H1 (cell line): ENCODE data around the gene TNFRSF11A. TPM values are rescaled to one million over a fixed set of nuclear protein-coding genes. Genes with fewer than 3 reads are reported as not detected.

Experiments
- CTCF ChIA-PET: fragments of 300-600 bp; sonication (Branson Sonifier 250); formaldehyde crosslinking; loops from one replicate; lab custom pipeline; 2021; ENCODE audit not compliant: partially characterized antibody; lab: Charles Lee
- POLR2A ChIA-PET: fragments of 300-600 bp; sonication (Branson Sonifier 250); formaldehyde crosslinking; loops from one replicate; lab custom pipeline; 2021; ENCODE audit warnings: inconsistent platforms; ENCODE audit not compliant: partially characterized antibody; lab: Charles Lee
- DNase-seq, 2 experiments: peaks; one replicate each; pipeline versions ENCODE4 v3.0.0 to v3.0.0-alpha.2; 2010 to 2022; ENCODE audit warnings: low spot score in 2 of 2, low read depth in 1 of 2, mixed read lengths in 1 of 2
- FAIRE-seq: peaks from 2 replicates; lab custom pipeline; 2011; peaks lifted over from hg19 to GRCh38; lab: Jason Lieb, UNC
- H2AFZ ChIP-seq: 2 replicates; pipeline ENCODE4 v1.8.1; 2012; ENCODE audit warnings: low read length, inconsistent platforms
- H2AK5ac ChIP-seq: 2 replicates; pipeline ENCODE4 v1.6.1; 2013; ENCODE audit warnings: low read depth, low read length
- H2BK120ac ChIP-seq: replicated peaks from 2 replicates; pipeline ENCODE3; 2013; ENCODE audit warnings: low read depth, low read length, inconsistent platforms
- H2BK12ac ChIP-seq: 2 replicates; pipeline ENCODE4 v1.6.1; 2013; ENCODE audit warnings: low read depth, low read length
- H2BK15ac ChIP-seq: 2 replicates; pipeline ENCODE4 v1.6.1; 2013; ENCODE audit warnings: low read length
- H2BK20ac ChIP-seq: 2 replicates; pipeline ENCODE4 v1.6.1; 2013; ENCODE audit warnings: low read length
- H2BK5ac ChIP-seq: 2 replicates; pipeline ENCODE4 v1.6.1; 2013; ENCODE audit warnings: low read depth, low read length
- H3K14ac ChIP-seq: 2 replicates; pipeline ENCODE4 v1.6.1; 2013; ENCODE audit warnings: inconsistent platforms; ENCODE audit not compliant: insufficient read length
- H3K18ac ChIP-seq: 2 replicates; pipeline ENCODE4 v1.6.1; 2013; ENCODE audit warnings: low read length; ENCODE audit errors: extremely low read depth
- H3K23ac ChIP-seq: 2 replicates; pipeline ENCODE4 v1.6.1; 2013; ENCODE audit warnings: inconsistent platforms; ENCODE audit not compliant: insufficient read length
- H3K23me2 ChIP-seq: 2 replicates; pipeline ENCODE4 v1.6.1; 2013; ENCODE audit warnings: low read depth, low read length
- H3K27ac ChIP-seq: 2 replicates; pipeline ENCODE4 v1.6.1; 2011; ENCODE audit warnings: low read depth, low read length, inconsistent platforms
- H3K27me3 ChIP-seq, 4 experiments: replicated peaks in 1 of 4; 1 replicate in 1 of 4; 2 replicates in 3 of 4; pipeline versions ENCODE4 v1.6.1 to v1.8.1; 2011 to 2013; ENCODE audit warnings: low read length in 3 of 4, mild to moderate bottlenecking in 3 of 4, inconsistent platforms in 2 of 4, mixed read lengths in 2 of 4, moderate library complexity in 1 of 4; ENCODE audit not compliant: control insufficient read depth in 3 of 4, insufficient read depth in 3 of 4; ENCODE audit errors: extremely low read depth in 1 of 4
- H3K36me3 ChIP-seq, 4 experiments: 2 replicates each; pipeline versions ENCODE4 v1.6.1 to v1.8.1; 2011 to 2013; ENCODE audit warnings: mild to moderate bottlenecking in 4 of 4, low read length in 3 of 4, moderate library complexity in 2 of 4, control low read depth in 1 of 4, inconsistent platforms in 1 of 4; ENCODE audit not compliant: insufficient read depth in 4 of 4, control insufficient read depth in 2 of 4
- H3K4ac ChIP-seq: replicated peaks from 2 replicates; pipeline ENCODE3; 2013; ENCODE audit warnings: low read length, low read depth, mixed read lengths, inconsistent platforms; ENCODE audit not compliant: insufficient read length
- H3K4me1 ChIP-seq, 4 experiments: replicated peaks in 1 of 4; 1 replicate in 1 of 4; 2 replicates in 3 of 4; pipeline versions ENCODE4 v1.6.1 to v1.8.1; 2011 to 2013; ENCODE audit warnings: low read length in 3 of 4, inconsistent platforms in 2 of 4, mixed read lengths in 1 of 4; ENCODE audit not compliant: insufficient read depth in 4 of 4, control insufficient read depth in 3 of 4
- H3K4me2 ChIP-seq, 2 experiments: 2 replicates each; pipeline versions ENCODE4 v1.6.1 to v1.8.1; 2011 to 2013; ENCODE audit warnings: low read depth in 2 of 2, low read length in 2 of 2, control low read depth in 1 of 2, inconsistent platforms in 1 of 2, mild to moderate bottlenecking in 1 of 2; ENCODE audit not compliant: insufficient read depth in 1 of 2
- H3K4me3 ChIP-seq, 4 experiments: fragments of 200-600, 300-600 bp in 1 of 4; sonication (generic), shearing (Covaris generic), sonication (Bioruptor Twin) in 1 of 4; 2 replicates each; pipeline versions ENCODE4 v1.5.1 to v1.8.1; 2011 to 2016; ENCODE audit warnings: low read length in 4 of 4, low read depth in 3 of 4, control low read depth in 2 of 4, inconsistent platforms in 2 of 4, mild to moderate bottlenecking in 2 of 4, mixed read lengths in 1 of 4, moderate library complexity in 1 of 4; ENCODE audit not compliant: insufficient read depth in 2 of 4; ENCODE audit errors: extremely low read depth in 1 of 4
- H3K56ac ChIP-seq: replicated peaks from 2 replicates; pipeline ENCODE3; 2013; ENCODE audit warnings: low read depth, mild to moderate bottlenecking, mixed read lengths, low read length, inconsistent platforms; ENCODE audit not compliant: insufficient read length
- H3K79me1 ChIP-seq: 2 replicates; pipeline ENCODE4 v1.6.1; 2013; ENCODE audit warnings: low read depth, low read length, control low read depth
- H3K79me2 ChIP-seq, 2 experiments: 2 replicates each; pipeline versions ENCODE4 v1.6.1 to v1.8.1; 2012 to 2013; ENCODE audit warnings: low read length in 2 of 2, mild to moderate bottlenecking in 2 of 2, inconsistent platforms in 1 of 2; ENCODE audit not compliant: insufficient read depth in 2 of 2, control insufficient read depth in 1 of 2
- H3K9ac ChIP-seq, 4 experiments: replicated peaks in 1 of 4; 1 replicate in 1 of 4; 2 replicates in 3 of 4; pipeline versions ENCODE4 v1.6.1 to v1.8.1; 2011 to 2013; ENCODE audit warnings: low read depth in 3 of 4, low read length in 3 of 4, control low read depth in 2 of 4, mild to moderate bottlenecking in 2 of 4, moderate library complexity in 2 of 4, inconsistent platforms in 1 of 4; ENCODE audit errors: extremely low read depth in 1 of 4
- H3K9me3 ChIP-seq, 2 experiments: 2 replicates each; pipeline versions ENCODE4 v1.6.1 to v1.8.1; 2012 to 2013; ENCODE audit warnings: mild to moderate bottlenecking in 2 of 2, moderate library complexity in 2 of 2, control low read depth in 1 of 2, inconsistent platforms in 1 of 2, low read depth in 1 of 2, low read length in 1 of 2, mixed read lengths in 1 of 2; ENCODE audit not compliant: insufficient read depth in 2 of 2
- H4K20me1 ChIP-seq, 2 experiments: replicated peaks in 1 of 2; 2 replicates each; pipeline versions ENCODE3 to v1.8.1; 2011 to 2013; ENCODE audit warnings: inconsistent platforms in 2 of 2, low read length in 2 of 2, mild to moderate bottlenecking in 1 of 2; ENCODE audit not compliant: insufficient read depth in 2 of 2, control insufficient read depth in 1 of 2
- H4K5ac ChIP-seq: 2 replicates; pipeline ENCODE4 v1.6.1; 2013; ENCODE audit warnings: low read length, low read depth, mixed read lengths, inconsistent platforms; ENCODE audit not compliant: insufficient read length
- H4K8ac ChIP-seq: 2 replicates; pipeline ENCODE4 v1.8.0; 2013; ENCODE audit warnings: mild to moderate bottlenecking, moderate library complexity, low read length, inconsistent platforms; ENCODE audit not compliant: insufficient read depth; ENCODE audit errors: extremely low read depth
- H4K91ac ChIP-seq: replicated peaks from 2 replicates; pipeline ENCODE3; 2013; ENCODE audit warnings: low read length, mixed read lengths, inconsistent platforms; ENCODE audit not compliant: insufficient read length
- ASH2L ChIP-seq: fragments of 200-600, 300-600 bp; sonication (generic); IDR thresholded peaks from one replicate; pipeline ENCODE4 v1.7.1; 2017; ENCODE audit warnings: low read length
- BACH1 ChIP-seq: IDR thresholded peaks from 2 replicates; pipeline ENCODE4 v1.6.1; 2012; ENCODE audit warnings: low read length, improper control_type of control experiment
- CREB1 ChIP-seq: IDR thresholded peaks from 2 replicates; pipeline ENCODE4 v1.6.1; 2012; ENCODE audit warnings: inconsistent platforms
- E2F6 ChIP-seq: IDR thresholded peaks from 2 replicates; pipeline ENCODE4 v1.6.1; 2012; ENCODE audit warnings: inconsistent platforms
- MAFK ChIP-seq: IDR thresholded peaks from 2 replicates; pipeline ENCODE4 v1.6.1; 2012; ENCODE audit warnings: low read depth, mild to moderate bottlenecking, improper control_type of control experiment, low read length
- PHF8 ChIP-seq: fragments of 200-600 bp; sonication (generic); conservative IDR thresholded peaks from 2 replicates; pipeline ENCODE4 v1.7.1; 2012; ENCODE audit warnings: low read depth, mild to moderate bottlenecking, inconsistent platforms, low read length, moderate library complexity
- RFX5 ChIP-seq: IDR thresholded peaks from 2 replicates; pipeline ENCODE4 v1.6.1; 2011; ENCODE audit warnings: low read depth, low read length, improper control_type of control experiment, borderline replicate concordance
- RXRA ChIP-seq: IDR thresholded peaks from 2 replicates; pipeline ENCODE4 v1.6.1; 2011; ENCODE audit warnings: low read depth, mild to moderate bottlenecking, low read length, moderate library complexity; ENCODE audit not compliant: insufficient read depth
- SAP30 ChIP-seq: fragments of 300-600 bp; sonication (generic); IDR thresholded peaks from 2 replicates; pipeline ENCODE4 v1.7.1; 2012; ENCODE audit warnings: low read length, moderate library complexity, mild to moderate bottlenecking, inconsistent platforms; ENCODE audit not compliant: insufficient read depth, insufficient replicate concordance
- SP1 ChIP-seq: IDR thresholded peaks from 2 replicates; pipeline ENCODE4 v1.6.1; 2011; ENCODE audit warnings: low read depth, low read length
- TAF7 ChIP-seq: optimal IDR thresholded peaks from 2 replicates; pipeline ENCODE3; 2011; ENCODE audit warnings: low read depth, mild to moderate bottlenecking, inconsistent platforms, low read length, moderate library complexity, borderline replicate concordance
- WGBS, 2 experiments: shearing (Covaris generic) in 1 of 2; methylation state at CpG; one replicate each; pipeline versions ENCODE4 v1.1.6 to v1.1.7; 2013 to 2015; ENCODE audit warnings: low lambda C conversion rate in 2 of 2, mixed read lengths in 2 of 2, inconsistent platforms in 1 of 2, low coverage in 1 of 2, missing lambda C conversion rate in 1 of 2; ENCODE audit not compliant: insufficient replicate concordance in 2 of 2, insufficient coverage in 1 of 2, insufficient read length in 1 of 2; ENCODE audit errors: extremely low coverage in 1 of 2, missing lambda C conversion rate in 1 of 2; 5-methylcytosine and 5-hydroxymethylcytosine counted together
- polyA plus RNA-seq, 7 experiments: library from polyadenylated mRNA; depleted of rRNA in 3 of 7; stranded (reverse) in 5 of 7; unstranded in 2 of 7; fragments of >200 nt in 5 of 7; fragments of 200-250 nt in 2 of 7; gene quantifications; 1 replicate in 5 of 7; 2 replicates in 1 of 7; 4 replicates in 1 of 7; pipeline versions ENCODE4 v1.2.1 to v1.2.3, GENCODE V29; 2011 to 2013; ENCODE audit warnings: missing spikeins in 2 of 7, mixed read lengths in 2 of 7
- total RNA-seq: library from RNA; stranded (reverse); fragmentation: NEBNext Ultra II Directional; extraction: Animal tissue kit (Norgen Biotek cat#: 25700); gene quantifications from 2 replicates; pipeline ENCODE4 v1.2.1, GENCODE V29; 2021

Gene TNFRSF11A
- total and polyA plus RNA-seq, 2 of the 8 experiments (the other 6 are each of a cell fraction or from before 2014, with no cell fraction given) = 8.7 to 10.6 TPM

DNA sequence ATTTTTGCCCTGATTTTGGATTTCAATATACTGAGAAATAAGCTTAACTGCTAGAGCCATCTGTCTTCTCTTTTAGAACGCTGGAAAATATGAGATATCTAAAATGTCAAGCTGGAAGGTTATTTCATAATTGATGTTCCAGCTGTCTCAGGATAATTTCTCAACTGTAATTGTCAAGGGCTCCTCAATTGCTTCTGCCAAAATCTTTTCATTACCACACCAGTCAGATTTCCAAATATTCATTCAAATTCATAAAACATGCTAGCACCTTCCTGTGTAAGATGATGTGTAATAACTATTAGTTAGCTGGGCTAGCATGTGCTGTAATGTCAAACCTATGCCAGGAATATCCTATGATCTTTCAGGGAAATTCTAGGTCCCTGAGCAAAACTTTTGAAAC lies 88.1 kb downstream of the TNFRSF11A start:
- Histone ChIP-seq H3K79me2 (no peaks in the 10 kb centered on the region), H3K9ac (no peak overlapping the region), H3K9me3 (no peaks in the 10 kb centered on the region), H3K36me3 (no peaks in the 10 kb centered on the region), H3K79me1 (no peaks in the 10 kb centered on the region), H3K4me3 (no peak overlapping the region), H3K18ac (no peak overlapping the region), H3K23me2 (no peaks in the 10 kb centered on the region), H3K4ac (no peak overlapping the region), H3K4me1 (no peaks in the 10 kb centered on the region), H3K14ac (no peak overlapping the region), H2AFZ (no peak overlapping the region), H3K56ac (no peak overlapping the region), H4K8ac (no peak overlapping the region), H2BK20ac (no peak overlapping the region), H2BK120ac (no peak overlapping the region), H3K23ac (no peak overlapping the region), H2BK5ac (no peak overlapping the region), H3K4me2 (no peak overlapping the region), H2BK15ac (no peak overlapping the region), H3K27me3 (no peaks in the 10 kb centered on the region), H3K27ac (no peak overlapping the region), H4K5ac (no peak overlapping the region), H2AK5ac (no peak overlapping the region), H2BK12ac (no peak overlapping the region), H4K91ac (no peak overlapping the region), H4K20me1 (no peaks in the 10 kb centered on the region)
- ChIA-PET CTCF (interaction anchor here (0.6 to 2.8 kb wide), 3 partner anchors 13 to 477 kb away, joined by 3 to 12 read pairs (median 3); no protein-coding TSS in a partner anchor), POLR2A (no interaction called here)
- no peak for DNase-seq
- TF ChIP-seq MAFK (no peak), SP1 (no peak), SAP30 (no peak), CREB1 (no peak), RXRA (no peak), PHF8 (no peak), E2F6 (no peak), TAF7 (no peak), RFX5 (no peak), BACH1 (no peak), ASH2L (no peak)
- 79% methylated on average over 1 of the region's 1 CpG; no CpG with 5 or more reads in 1 of the 2 experiments for WGBS, 2 experiments
- FAIRE-seq = no peak
